Endothelial cell of umbilical vein (primary cell): ENCODE measurements around the gene APBB2.

ENCODE experiments used
- CTCF ChIP-seq, 2 donors: IDR thresholded peaks; 1 replicate in 1 of 2; 2 replicates in 1 of 2; pipeline ENCODE4 v1.5.1; 2011; ENCODE audit warnings: low read length in 2 of 2, mild to moderate bottlenecking in 2 of 2, moderate library complexity in 2 of 2, control low read depth in 1 of 2, inconsistent platforms in 1 of 2, low read depth in 1 of 2; ENCODE audit not compliant: insufficient read depth in 1 of 2; ENCODE audit errors: extremely low read depth in 1 of 2
- POLR2AphosphoS5 ChIP-seq: IDR thresholded peaks from 2 replicates; pipeline ENCODE4 v1.6.1; 2012; ENCODE audit warnings: low read depth, mild to moderate bottlenecking, control low read depth, low read length, moderate library complexity; ENCODE audit not compliant: insufficient read depth
- TF ChIP-seq, protein P1 (sequence below): IDR thresholded peaks from 2 replicates; pipeline ENCODE4 v1.6.1; 2011; ENCODE audit not compliant: insufficient read depth, insufficient read length

DNA sequence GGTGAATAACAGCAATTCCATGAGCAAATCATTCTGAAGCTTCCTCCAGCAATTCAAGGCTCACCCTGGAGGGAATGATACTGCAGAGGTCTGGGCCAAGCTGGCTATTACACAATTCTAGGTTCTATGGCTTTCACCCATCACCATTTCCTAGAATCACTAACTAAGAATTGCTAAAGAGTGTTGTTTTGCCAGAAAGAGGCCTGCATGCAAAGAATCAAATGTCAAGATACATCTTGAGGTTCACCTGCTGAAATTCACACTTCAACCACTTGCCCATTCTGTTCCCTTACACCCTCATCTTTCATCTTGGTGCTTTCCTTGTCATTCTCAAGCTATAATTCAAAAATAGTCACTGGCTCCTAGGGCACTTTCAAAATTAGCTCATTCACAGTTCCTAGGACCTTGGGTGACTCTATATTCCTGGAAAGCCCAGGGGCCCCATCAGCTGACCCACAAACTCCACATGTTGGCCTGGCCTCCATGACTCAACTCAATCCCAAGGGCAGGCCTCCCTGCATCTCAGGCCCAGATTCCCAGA, 7.0 kb downstream of the APBB2 start:
- TF ChIP-seq CTCF (IDR thresholded peaks at IDR 0.05; ENCODE audit: extremely low read depth in 1 of 2, insufficient read depth in 1 of 2, low read depth in 1 of 2, low read length in 2 of 2) (no peak), POLR2AphosphoS5 (no peak)
- TF ChIP-seq, protein P1, sequence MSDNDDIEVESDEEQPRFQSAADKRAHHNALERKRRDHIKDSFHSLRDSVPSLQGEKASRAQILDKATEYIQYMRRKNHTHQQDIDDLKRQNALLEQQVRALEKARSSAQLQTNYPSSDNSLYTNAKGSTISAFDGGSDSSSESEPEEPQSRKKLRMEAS = no peak
